Activated naive CD4-positive, alpha-beta T cell treated with anti-CD3 and anti-CD28 coated beads, Interleukin-2, amount 10 ng/mL, durations not matched to agents 7 days and 5 days (primary cell): Measurements from ENCODE around the gene CACNG5.

Experiments
- CTCF ChIA-PET: fragments of 350-600 bp; sonication (Branson Sonifier 250); formaldehyde crosslinking; loops from one replicate; lab custom pipeline; 2021; ENCODE audit warnings: antibody characterized with exemption; lab: Charles Lee
- DNase-seq: peaks from one replicate; pipeline ENCODE4 v3.0.0-alpha.2; 2020
- H3K27ac Mint-ChIP-seq: one replicate; pipeline ENCODE4 v1.8.0; 2021; ENCODE audit warnings: mild to moderate bottlenecking, moderate library complexity, mixed read lengths
- H3K27me3 Mint-ChIP-seq: one replicate; pipeline ENCODE4 v1.8.0; 2021; ENCODE audit warnings: mild to moderate bottlenecking, mixed read lengths
- H3K36me3 Mint-ChIP-seq: one replicate; pipeline ENCODE4 v1.8.0; 2021; ENCODE audit warnings: mixed read lengths
- H3K4me1 Mint-ChIP-seq: one replicate; pipeline ENCODE4 v1.8.0; 2021; ENCODE audit warnings: mixed read lengths
- H3K4me3 Mint-ChIP-seq: one replicate; pipeline ENCODE4 v1.8.0; 2021; ENCODE audit warnings: mild to moderate bottlenecking, moderate library complexity, mixed read lengths
- H3K9me3 Mint-ChIP-seq: one replicate; pipeline ENCODE4 v1.8.0; 2021; ENCODE audit warnings: mixed read lengths

The CACNG5 gene

GRCh38 chr17:66810951-66811682, 23.8 kb upstream of the CACNG5 start:
- CTCF ChIA-PET = no interaction called here
- H3K4me1 Mint-ChIP-seq = peaks cover 10% of the 10 kb centered on the region
- H3K9me3 Mint-ChIP-seq = no peaks in the 10 kb centered on the region

DNA sequence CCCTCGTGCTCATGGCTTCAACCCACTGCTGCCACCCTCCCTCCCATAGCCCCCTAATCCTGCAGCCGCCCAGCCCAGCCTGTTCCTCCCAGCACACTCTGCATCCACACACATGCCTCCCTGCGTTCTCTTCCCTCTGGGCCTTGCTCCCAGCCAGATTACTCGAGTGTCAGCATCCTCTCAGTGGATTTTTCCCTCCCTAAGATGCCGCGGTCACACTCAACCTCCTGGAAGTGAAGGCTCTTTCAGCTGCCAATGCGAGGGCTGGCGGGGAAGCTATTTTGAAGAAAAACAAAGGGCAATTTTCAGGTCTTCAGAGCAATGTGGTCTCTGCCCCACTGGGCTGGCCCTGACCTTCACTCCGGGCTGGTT, 23.2 kb upstream of the CACNG5 start:
- no peak for DNase-seq
- Mint-ChIP-seq H3K4me1 (peaks cover 10% of the 10 kb centered on the region), H3K27ac (no peak overlapping the region), H3K27me3 (peaks cover 9% of the 10 kb centered on the region), H3K4me3 (no peak overlapping the region), H3K9me3 (no peaks in the 10 kb centered on the region), H3K36me3 (peaks cover 9% of the 10 kb centered on the region)
- CTCF ChIA-PET = no interaction called here

More at GRCh38 chr17:66810951-66811682, 23.8 kb upstream of the CACNG5 start:
- H3K4me3 Mint-ChIP-seq = no peak overlapping the region
- peaks cover 9% of the 10 kb centered on the region for H3K27me3 Mint-ChIP-seq
- H3K27ac Mint-ChIP-seq = no peak overlapping the region
- no peak for DNase-seq
- peaks cover 15% of the 10 kb centered on the region for H3K36me3 Mint-ChIP-seq

DNA sequence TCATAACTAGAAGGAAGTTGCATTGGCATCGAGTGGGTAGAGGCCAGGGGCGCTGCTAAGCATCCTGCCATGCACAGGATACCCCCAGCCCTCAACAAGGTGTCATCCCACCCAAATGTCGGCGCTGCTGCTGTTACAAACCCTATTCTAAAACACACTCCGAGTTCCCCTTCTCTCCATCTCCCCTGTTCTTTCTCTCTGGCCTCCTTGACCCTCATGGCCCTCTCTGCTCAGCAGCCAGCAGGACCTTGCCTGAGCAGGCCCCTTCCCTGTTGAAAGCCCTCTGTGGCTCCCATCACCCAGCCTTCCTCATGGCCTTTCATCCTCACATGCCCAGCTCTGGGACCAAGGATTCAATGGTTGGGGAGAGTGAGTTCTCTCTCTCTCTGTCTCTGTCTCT, 22.3 kb upstream of the CACNG5 start:
- H3K27ac Mint-ChIP-seq = no peak overlapping the region
- CTCF ChIA-PET = no interaction called here
- H3K27me3 Mint-ChIP-seq = peaks cover 9% of the 10 kb centered on the region
- no peak overlapping the region for H3K4me3 Mint-ChIP-seq
- H3K9me3 Mint-ChIP-seq = peaks cover 2% of the 10 kb centered on the region
- DNase-seq = no peak
- peaks cover 7% of the 10 kb centered on the region for H3K36me3 Mint-ChIP-seq
- peaks cover 9% of the 10 kb centered on the region for H3K4me1 Mint-ChIP-seq

DNA sequence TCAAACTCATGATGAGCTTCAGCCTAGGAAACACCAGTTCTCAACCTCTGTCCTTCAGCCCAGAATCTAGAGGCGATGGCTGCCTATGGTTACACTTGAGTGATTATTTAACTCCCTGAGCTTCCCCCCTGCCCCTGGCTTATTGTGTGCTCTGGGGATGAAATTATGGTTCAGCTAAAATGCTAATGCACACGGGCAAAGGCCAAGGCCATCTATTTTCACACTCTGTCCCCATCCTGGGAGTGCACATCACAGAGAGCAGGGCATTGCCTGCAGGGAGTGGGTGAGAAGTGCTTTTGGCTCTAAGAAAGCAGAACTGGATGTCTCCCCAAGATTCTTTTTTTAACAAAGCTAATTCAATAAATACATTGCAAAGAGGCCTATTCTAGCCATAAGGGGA, 21.6 kb upstream of the CACNG5 start:
- peaks cover 9% of the 10 kb centered on the region for H3K27me3 Mint-ChIP-seq
- H3K4me3 Mint-ChIP-seq = no peak overlapping the region
- CTCF ChIA-PET = no interaction called here
- DNase-seq = no peak
- H3K27ac Mint-ChIP-seq = no peak overlapping the region
- peaks cover 4% of the 10 kb centered on the region for H3K36me3 Mint-ChIP-seq
- peaks cover 1% of the 10 kb centered on the region for H3K4me1 Mint-ChIP-seq
- H3K9me3 Mint-ChIP-seq = peaks cover 7% of the 10 kb centered on the region

DNA sequence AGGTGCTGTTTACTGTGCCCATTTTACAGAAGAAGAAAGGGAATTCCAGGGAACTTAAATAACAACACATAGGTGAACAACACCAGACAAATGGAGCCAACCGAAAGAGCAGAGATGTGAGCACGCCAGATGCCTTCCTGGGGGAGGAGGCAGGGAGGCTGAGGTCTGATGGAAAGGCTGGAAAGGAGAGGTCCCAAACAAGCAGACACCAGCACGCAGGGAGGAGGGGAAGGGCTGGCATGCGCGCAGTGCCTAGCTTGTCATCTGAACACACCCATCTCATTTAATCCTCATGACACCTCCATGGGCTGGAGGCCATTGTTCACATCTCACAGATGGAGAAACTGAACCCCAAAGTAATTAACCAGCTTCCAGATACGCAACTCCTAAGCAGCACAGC, 20.9 kb upstream of the CACNG5 start:
- Mint-ChIP-seq H3K27me3 (peaks cover 9% of the 10 kb centered on the region), H3K4me1 (no peaks in the 10 kb centered on the region), H3K27ac (no peak overlapping the region), H3K36me3 (no peaks in the 10 kb centered on the region), H3K9me3 (peaks cover 7% of the 10 kb centered on the region), H3K4me3 (no peak overlapping the region)
- no peak for DNase-seq
- CTCF ChIA-PET = no interaction called here

GRCh38 chr17:66814570-66814969, 20.3 kb upstream of the CACNG5 start:
- Mint-ChIP-seq H3K27me3 (peaks cover 9% of the 10 kb centered on the region), H3K4me1 (no peaks in the 10 kb centered on the region), H3K36me3 (no peaks in the 10 kb centered on the region), H3K9me3 (peaks cover 7% of the 10 kb centered on the region), H3K27ac (no peak overlapping the region), H3K4me3 (no peak overlapping the region)
- no peak for DNase-seq
- CTCF ChIA-PET = interaction anchor here (1.4 kb wide), 1 partner anchor 11 kb away, joined by 3 read pairs; no protein-coding TSS in a partner anchor

- peaks cover 7% of the 10 kb centered on the region for H3K9me3 Mint-ChIP-seq
- no peaks in the 10 kb centered on the region for H3K36me3 Mint-ChIP-seq
- no peak for DNase-seq
- H3K27ac Mint-ChIP-seq = no peak overlapping the region
- peaks cover 6% of the 10 kb centered on the region for H3K27me3 Mint-ChIP-seq
- CTCF ChIA-PET = no interaction called here
- no peaks in the 10 kb centered on the region for H3K4me1 Mint-ChIP-seq
- no peak overlapping the region for H3K4me3 Mint-ChIP-seq
Observed at GRCh38 chr17:66817750-66818149, 17.2 kb upstream of the CACNG5 start.

DNA sequence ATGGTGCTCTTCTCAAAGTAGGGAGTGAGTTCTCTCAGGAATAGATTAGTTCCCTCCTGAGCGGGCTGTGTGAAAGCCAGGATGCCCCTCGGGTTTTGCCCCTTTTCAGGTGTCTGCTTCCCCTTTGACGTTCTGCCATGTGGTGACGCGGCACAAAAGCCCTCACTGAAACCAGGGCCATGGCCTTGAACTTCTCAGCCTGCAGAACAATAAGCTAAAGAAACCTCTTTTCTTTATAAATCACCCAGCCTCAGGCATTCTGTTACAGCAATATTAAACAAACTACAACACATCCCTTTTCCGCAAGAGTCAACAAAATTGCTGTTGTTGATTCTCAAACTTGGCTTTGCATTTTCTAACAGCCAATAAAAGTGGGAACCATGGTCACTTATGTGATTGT, 15.5 kb upstream of the CACNG5 start:
- Mint-ChIP-seq H3K4me3 (no peak overlapping the region), H3K27me3 (peaks cover 2% of the 10 kb centered on the region), H3K27ac (no peak overlapping the region), H3K36me3 (no peaks in the 10 kb centered on the region), H3K4me1 (no peaks in the 10 kb centered on the region), H3K9me3 (peaks cover 7% of the 10 kb centered on the region)
- CTCF ChIA-PET = interaction anchor here (1.2 kb wide), 1 partner anchor 10 kb away, joined by 3 read pairs; no protein-coding TSS in a partner anchor
- no peak for DNase-seq

GRCh38 chr17:66822009-66822408, 12.9 kb upstream of the CACNG5 start:
- Mint-ChIP-seq H3K9me3 (peaks cover 7% of the 10 kb centered on the region), H3K27ac (no peak overlapping the region), H3K36me3 (no peaks in the 10 kb centered on the region), H3K4me3 (no peak overlapping the region), H3K27me3 (peaks cover 9% of the 10 kb centered on the region), H3K4me1 (no peaks in the 10 kb centered on the region)
- no peak for DNase-seq
- CTCF ChIA-PET = no interaction called here

GRCh38 chr17:66826856-66827255, 8.1 kb upstream of the CACNG5 start:
- Mint-ChIP-seq H3K27me3 (peaks cover 42% of the 10 kb centered on the region), H3K36me3 (no peaks in the 10 kb centered on the region), H3K27ac (no peak overlapping the region), H3K4me1 (no peaks in the 10 kb centered on the region), H3K9me3 (no peaks in the 10 kb centered on the region), H3K4me3 (no peak overlapping the region)
- no peak for DNase-seq
- CTCF ChIA-PET = no interaction called here

- Mint-ChIP-seq H3K27me3 (peaks cover 64% of the 10 kb centered on the region), H3K4me1 (no peaks in the 10 kb centered on the region), H3K27ac (peak overlapping the region; percentile 38), H3K9me3 (no peaks in the 10 kb centered on the region), H3K36me3 (no peaks in the 10 kb centered on the region), H3K4me3 (no peak overlapping the region)
- peak; percentile 54 for DNase-seq
- CTCF ChIA-PET = interaction anchor here (0.8 kb wide), 1 partner anchor 9 kb away, joined by 3 read pairs; no protein-coding TSS in a partner anchor
Observed at GRCh38 chr17:66829386-66829864, 5.5 kb upstream of the CACNG5 start.

DNA sequence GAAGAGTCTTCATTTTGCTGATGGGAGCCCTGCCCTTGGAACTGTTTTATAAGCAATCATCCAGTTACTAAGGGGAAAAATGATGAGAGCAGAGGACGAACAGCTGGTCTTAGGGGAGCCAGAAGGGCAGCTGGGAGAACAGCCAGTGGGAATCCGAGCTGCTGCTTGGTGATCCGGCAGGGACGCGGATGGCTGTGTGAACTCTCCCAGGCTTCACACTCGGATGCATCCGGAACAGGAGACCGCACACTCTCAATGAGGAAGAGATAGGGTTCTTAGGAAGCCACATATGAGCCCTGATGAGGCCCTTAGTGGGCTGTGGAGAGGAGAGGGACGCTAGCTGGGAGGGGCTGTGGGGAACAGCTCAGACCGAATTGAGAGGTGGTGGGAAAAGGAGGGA, 5.0 kb upstream of the CACNG5 start:
- no peaks in the 10 kb centered on the region for H3K36me3 Mint-ChIP-seq
- no peaks in the 10 kb centered on the region for H3K4me1 Mint-ChIP-seq
- H3K27me3 Mint-ChIP-seq = peaks cover 64% of the 10 kb centered on the region
- CTCF ChIA-PET = interaction anchor here (0.8 kb wide), 1 partner anchor 10 kb away, joined by 3 read pairs; no protein-coding TSS in a partner anchor
- H3K4me3 Mint-ChIP-seq = no peak overlapping the region
- no peaks in the 10 kb centered on the region for H3K9me3 Mint-ChIP-seq
- DNase-seq = no peak
- no peak overlapping the region for H3K27ac Mint-ChIP-seq

DNA sequence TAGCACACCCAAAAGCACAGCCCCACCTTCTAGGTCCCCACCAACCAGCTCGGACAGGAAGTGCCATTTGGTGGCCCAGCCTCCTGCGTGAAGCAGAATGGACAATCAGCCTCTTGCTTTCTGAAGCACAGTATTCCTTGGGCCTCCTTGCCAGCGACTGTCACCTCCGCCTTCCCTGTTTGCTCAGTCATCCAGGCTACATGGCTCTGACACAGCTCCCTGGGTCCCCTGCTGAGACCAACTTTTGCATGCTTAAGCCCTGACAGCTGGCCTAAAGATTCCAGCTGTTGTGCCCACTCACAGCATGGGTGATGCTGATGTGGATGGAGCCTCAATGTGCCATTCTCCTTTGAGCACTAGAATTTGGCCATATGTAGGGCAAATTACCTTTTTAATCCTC, 4.5 kb upstream of the CACNG5 start:
- Mint-ChIP-seq H3K27ac (no peak overlapping the region), H3K4me1 (no peaks in the 10 kb centered on the region), H3K9me3 (no peaks in the 10 kb centered on the region), H3K27me3 (peaks cover 64% of the 10 kb centered on the region), H3K4me3 (no peak overlapping the region), H3K36me3 (no peaks in the 10 kb centered on the region)
- CTCF ChIA-PET = no interaction called here
- DNase-seq = no peak

GRCh38 chr17:66831383-66832210, 3.3 kb upstream of the CACNG5 start:
- H3K36me3 Mint-ChIP-seq = no peaks in the 10 kb centered on the region
- CTCF ChIA-PET = interaction anchor here (1.2 kb wide), 1 partner anchor 12 kb away, joined by 3 read pairs; no protein-coding TSS in a partner anchor
- H3K4me1 Mint-ChIP-seq = no peaks in the 10 kb centered on the region
- no peak overlapping the region for H3K27ac Mint-ChIP-seq
- no peaks in the 10 kb centered on the region for H3K9me3 Mint-ChIP-seq
- peaks cover 76% of the 10 kb centered on the region for H3K27me3 Mint-ChIP-seq
- no peak overlapping the region for H3K4me3 Mint-ChIP-seq
- no peak for DNase-seq
